Activated CD8-positive, alpha-beta memory T cell treated with anti-CD3 and anti-CD28 coated beads, Interleukin-2, amount 10 ng/mL, durations not matched to agents 7 days and 5 days (primary cell): ENCODE results near the gene GRIN1. TPM values are rescaled to one million over a fixed set of nuclear protein-coding genes. Genes with fewer than 3 reads are reported as not detected.

Experiments used
- ATAC-seq: fragments of 150-1000 bp; cut with Tn5 transposase; one replicate; pipeline ENCODE4 v1.10.0; 2021; ENCODE audit warnings: moderate library complexity
- CTCF ChIA-PET: fragments of 350-600 bp; sonication (Branson Sonifier 250); formaldehyde crosslinking; loops from one replicate; lab custom pipeline; 2021; ENCODE audit warnings: antibody characterized with exemption; lab: Charles Lee
- DNase-seq: peaks from one replicate; pipeline ENCODE4 v3.0.0-alpha.2; 2020
- H3K27ac Mint-ChIP-seq: one replicate; pipeline ENCODE4 v1.8.0; 2021; ENCODE audit warnings: mild to moderate bottlenecking, mixed read lengths
- H3K27me3 Mint-ChIP-seq: one replicate; pipeline ENCODE4 v1.8.0; 2021; ENCODE audit warnings: mixed read lengths
- H3K36me3 Mint-ChIP-seq: one replicate; pipeline ENCODE4 v1.8.0; 2021; ENCODE audit warnings: mild to moderate bottlenecking, mixed read lengths
- H3K4me1 Mint-ChIP-seq: one replicate; pipeline ENCODE4 v1.8.0; 2021; ENCODE audit warnings: mixed read lengths
- H3K4me3 Mint-ChIP-seq: one replicate; pipeline ENCODE4 v1.8.0; 2021; ENCODE audit warnings: mild to moderate bottlenecking, moderate library complexity, mixed read lengths
- H3K9me3 Mint-ChIP-seq: one replicate; pipeline ENCODE4 v1.8.0; 2022; ENCODE audit warnings: low read depth, mixed read lengths
- total RNA-seq, 2 experiments: library from RNA; stranded (reverse); gene quantifications; one replicate each; pipeline ENCODE4 v1.2.3, GENCODE V29; 2021

Gene GRIN1
- total RNA-seq, 2 experiments from 2014 or later: not detected

DNA sequence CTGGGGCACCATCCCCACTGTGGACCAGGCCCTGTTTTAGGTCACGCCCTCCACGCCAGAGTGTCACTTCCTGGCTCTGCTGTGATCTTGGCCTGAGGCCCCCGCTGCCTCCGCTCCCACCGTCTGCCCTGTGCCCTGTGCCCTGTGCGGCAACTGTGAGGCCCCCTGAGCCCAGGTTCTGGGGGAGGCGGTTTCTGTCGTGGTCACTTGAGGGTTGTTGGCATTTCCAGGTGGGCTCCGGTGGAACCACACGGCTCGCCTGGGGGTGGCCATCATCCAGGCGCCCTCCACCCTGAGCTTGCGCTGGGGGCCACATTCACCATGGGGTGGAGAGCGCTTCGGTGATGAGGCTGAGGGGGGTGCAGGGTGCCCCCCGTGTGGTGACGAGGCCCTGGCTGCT, 31.0 kb upstream of the GRIN1 start:
- H3K9me3 Mint-ChIP-seq: peaks cover 5% of the 10 kb centered on the region
- peaks cover 2% of the 10 kb centered on the region for H3K4me1 Mint-ChIP-seq
- H3K36me3 Mint-ChIP-seq: peaks cover 12% of the 10 kb centered on the region
- CTCF ChIA-PET: interaction anchor here (1.1 to 2.4 kb wide), 5 partner anchors 12 to 127 kb away, joined by 3 to 9 read pairs (median 5); partner anchors contain the start of gene SAPCD2
- ATAC-seq (no peak), DNase-seq (no peak)
- H3K27ac Mint-ChIP-seq: no peak overlapping the region
- H3K4me3 Mint-ChIP-seq: no peak overlapping the region
- H3K27me3 Mint-ChIP-seq: no peaks in the 10 kb centered on the region

GRCh38 chr9:137108608-137109249, 30.2 kb upstream of the GRIN1 start:
- no peaks in the 10 kb centered on the region for H3K27me3 Mint-ChIP-seq
- ATAC-seq: no peak
- no peak for DNase-seq
- H3K36me3 Mint-ChIP-seq: peaks cover 12% of the 10 kb centered on the region
- H3K9me3 Mint-ChIP-seq: peaks cover 4% of the 10 kb centered on the region
- CTCF ChIA-PET: interaction anchor here (1.1 to 1.6 kb wide), 2 partner anchors 41 to 126 kb away, joined by 3 to 4 read pairs; no protein-coding TSS in a partner anchor
- H3K27ac Mint-ChIP-seq: no peak overlapping the region
- no peak overlapping the region for H3K4me3 Mint-ChIP-seq
- peaks cover 7% of the 10 kb centered on the region for H3K4me1 Mint-ChIP-seq

DNA sequence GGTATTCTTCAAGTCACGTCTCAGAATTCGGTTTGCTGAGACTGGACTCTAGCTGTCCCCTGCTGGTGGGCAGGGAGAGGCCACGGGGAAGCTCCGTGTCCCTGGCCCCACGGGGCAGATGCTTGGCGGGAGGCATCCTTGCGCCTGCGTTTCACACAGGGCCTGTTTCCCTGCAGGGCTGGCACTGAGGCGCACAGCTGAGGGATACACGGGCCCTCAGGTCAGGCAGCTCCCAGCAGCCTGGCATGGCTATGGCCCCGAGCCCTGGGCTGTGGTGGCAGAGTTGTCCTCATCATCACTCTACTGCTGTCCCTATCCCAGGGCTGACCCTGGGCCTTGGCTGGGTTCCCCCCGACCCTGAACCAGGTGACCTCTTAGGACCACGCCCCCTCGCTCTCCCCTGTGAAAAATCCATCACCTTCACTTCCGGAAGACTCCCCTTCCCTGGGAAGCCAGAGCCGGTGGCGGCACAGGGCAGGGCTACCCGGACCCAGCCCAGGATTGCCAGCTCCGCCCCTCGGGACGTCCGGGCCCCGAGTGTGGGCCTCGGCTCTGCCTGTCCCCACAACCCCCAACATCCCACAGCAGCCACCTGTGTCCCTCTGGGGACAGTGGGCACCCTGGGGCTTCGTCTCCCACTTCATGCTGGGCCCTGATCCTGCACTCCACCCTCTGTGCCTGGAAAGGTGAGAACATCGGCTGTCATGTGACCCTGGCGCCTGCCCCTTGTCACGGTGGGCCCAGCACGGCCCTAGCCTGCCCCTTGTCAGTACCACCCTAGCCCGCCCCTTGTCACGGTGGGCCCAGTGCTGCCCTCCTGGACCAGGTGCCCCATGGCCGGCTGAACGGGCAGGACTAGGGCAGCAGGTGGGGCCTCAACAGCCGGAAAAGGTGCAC, 29.5 kb upstream of the GRIN1 start:
- peaks cover 7% of the 10 kb centered on the region for H3K4me1 Mint-ChIP-seq
- no peaks in the 10 kb centered on the region for H3K27me3 Mint-ChIP-seq
- DNase-seq: no peak
- ATAC-seq: no peak
- no peaks in the 10 kb centered on the region for H3K9me3 Mint-ChIP-seq
- no peak overlapping the region for H3K4me3 Mint-ChIP-seq
- CTCF ChIA-PET: interaction anchor here (1.1 kb wide), 1 partner anchor 42 kb away, joined by 3 read pairs; no protein-coding TSS in a partner anchor
- H3K27ac Mint-ChIP-seq: no peak overlapping the region
- H3K36me3 Mint-ChIP-seq: peaks cover 12% of the 10 kb centered on the region

DNA sequence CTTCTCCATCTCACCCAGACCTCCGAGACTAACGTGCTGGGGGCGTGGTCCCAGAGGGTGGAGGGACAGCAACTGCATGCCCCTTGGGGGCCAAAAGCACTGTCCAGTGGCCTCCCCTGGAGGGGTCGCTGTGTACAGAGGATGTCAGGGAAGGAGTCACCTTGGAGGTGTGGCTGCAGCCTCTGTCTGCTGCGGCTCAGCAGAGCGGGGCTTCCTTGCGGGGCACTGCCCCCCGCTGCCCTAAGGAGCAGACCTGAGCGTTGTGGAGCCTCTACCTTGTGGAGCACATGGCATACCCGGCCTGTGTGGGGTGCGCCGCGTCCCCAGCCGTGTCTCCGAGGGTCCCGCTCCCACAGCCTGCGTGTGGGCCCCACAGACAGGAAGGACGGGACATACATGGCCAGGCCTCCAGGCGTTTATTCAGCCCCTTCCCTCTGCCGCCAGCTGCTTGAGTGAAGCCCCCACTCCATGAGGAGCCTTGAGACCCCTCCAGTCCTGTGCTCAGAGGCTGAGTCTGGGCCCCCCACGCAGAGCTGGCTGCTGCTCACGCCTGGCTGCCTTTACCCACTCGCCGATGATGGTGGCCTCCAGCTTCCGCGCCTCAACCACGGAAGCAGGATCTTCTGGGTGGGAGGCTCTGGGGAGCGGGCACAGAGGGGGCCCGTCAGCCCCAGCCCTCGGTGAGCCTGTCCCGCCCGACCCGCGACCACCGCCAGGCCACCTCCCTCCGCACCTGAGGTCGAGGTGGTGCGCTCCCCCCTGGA, 28.6 kb upstream of the GRIN1 start:
- no peak for DNase-seq
- Mint-ChIP-seq H3K27me3 (no peaks in the 10 kb centered on the region), H3K27ac (no peak overlapping the region), H3K4me3 (no peak overlapping the region), H3K36me3 (peaks cover 9% of the 10 kb centered on the region), H3K4me1 (peaks cover 7% of the 10 kb centered on the region), H3K9me3 (no peaks in the 10 kb centered on the region)
- CTCF ChIA-PET: no interaction called here
- ATAC-seq: no peak

DNA sequence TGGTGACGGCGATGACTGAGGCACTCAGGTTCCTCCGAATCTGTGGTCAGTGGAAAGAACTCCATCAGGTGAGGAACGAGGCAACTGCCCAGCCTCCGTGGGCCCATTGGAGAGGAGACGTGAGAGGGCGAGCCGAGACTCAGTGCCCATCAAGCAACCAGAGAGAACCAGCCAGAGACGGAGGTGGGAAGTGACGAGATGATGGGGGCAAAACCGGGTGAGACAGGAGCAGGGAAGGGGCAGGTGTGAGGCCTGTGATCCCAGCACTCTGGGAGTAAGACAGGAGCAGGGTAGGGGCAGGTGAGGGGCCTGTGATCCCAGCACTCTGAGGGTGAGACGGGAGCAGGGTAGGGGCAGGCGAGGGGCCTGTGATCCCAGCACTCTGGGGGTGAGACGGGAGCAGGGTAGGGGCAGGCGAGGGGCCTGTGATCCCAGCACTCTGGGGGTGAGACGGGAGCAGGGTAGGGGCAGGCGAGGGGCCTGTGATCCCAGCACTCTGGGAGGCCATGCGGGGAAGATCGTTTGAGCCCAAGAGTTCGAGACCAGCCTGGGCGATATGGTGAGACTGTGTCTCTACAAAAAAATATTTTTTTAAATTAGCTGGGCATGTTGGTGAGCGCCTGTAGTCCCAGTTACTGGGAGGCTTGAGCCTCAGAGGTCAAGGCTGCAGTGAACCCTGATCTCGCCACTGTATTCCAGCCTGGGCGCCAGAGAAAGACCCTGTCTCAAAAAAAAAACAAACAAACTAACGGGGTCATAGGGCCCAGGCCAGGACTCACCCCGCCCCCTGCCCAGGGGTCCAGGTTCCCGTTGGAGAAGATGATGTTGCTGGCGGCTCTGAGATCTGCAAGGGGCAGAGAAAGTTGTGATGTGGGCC, 27.8 kb upstream of the GRIN1 start:
- Mint-ChIP-seq H3K9me3 (no peaks in the 10 kb centered on the region), H3K4me1 (peaks cover 7% of the 10 kb centered on the region), H3K27me3 (no peaks in the 10 kb centered on the region), H3K4me3 (no peak overlapping the region), H3K36me3 (peaks cover 5% of the 10 kb centered on the region), H3K27ac (no peak overlapping the region)
- ATAC-seq (no peak), DNase-seq (no peak)
- CTCF ChIA-PET: interaction anchor here (0.7 to 2.1 kb wide), 3 partner anchors 44 to 125 kb away, joined by 3 to 7 read pairs (median 5); partner anchors contain the start of gene RNF224

DNA sequence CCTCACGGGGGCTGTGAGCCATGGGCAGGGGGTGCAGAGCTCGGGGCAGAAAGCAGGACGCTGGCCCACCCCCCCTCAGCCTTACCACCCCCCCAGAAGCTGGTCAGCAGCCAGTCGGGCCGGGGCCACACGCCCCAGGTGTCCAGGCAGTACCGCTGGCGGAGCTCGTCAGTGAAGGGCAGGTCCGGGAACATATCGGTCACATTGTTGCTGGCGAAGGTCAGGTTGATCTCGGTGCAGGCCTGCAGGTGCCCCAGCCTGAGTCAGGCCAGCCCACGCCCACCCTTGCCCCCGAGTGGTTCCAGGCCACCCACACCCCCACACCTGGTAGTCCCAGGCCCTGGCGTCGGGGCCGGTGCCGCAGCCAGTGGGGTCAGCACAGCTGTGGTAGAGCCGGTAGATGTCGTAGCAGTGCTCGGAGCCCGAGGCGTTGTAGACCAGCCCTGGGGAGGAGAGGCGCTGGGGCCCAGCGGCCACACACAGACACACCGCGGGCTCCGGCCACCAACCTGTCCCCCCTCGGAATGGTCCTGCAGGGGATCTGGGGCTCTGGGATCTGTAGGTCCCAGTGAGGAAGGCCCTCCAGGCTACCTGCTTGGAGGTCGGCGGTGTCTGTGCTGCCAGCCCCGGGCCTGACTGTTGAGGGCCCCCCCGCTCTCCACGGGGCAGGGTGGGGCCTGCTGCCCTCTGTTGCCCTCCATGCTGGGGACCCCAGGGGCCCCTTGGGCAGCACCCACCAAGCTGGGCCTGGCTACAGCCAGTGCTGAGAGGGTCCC, 27.0 kb upstream of the GRIN1 start:
- Mint-ChIP-seq H3K4me3 (no peak overlapping the region), H3K27me3 (no peaks in the 10 kb centered on the region), H3K36me3 (peaks cover 5% of the 10 kb centered on the region), H3K4me1 (peaks cover 7% of the 10 kb centered on the region), H3K9me3 (no peaks in the 10 kb centered on the region), H3K27ac (no peak overlapping the region)
- no peak for DNase-seq
- CTCF ChIA-PET: interaction anchor here (0.6 to 2.1 kb wide), 4 partner anchors 43 to 125 kb away, joined by 3 to 7 read pairs (median 4); partner anchors contain the start of gene RNF224
- ATAC-seq: no peak

DNA sequence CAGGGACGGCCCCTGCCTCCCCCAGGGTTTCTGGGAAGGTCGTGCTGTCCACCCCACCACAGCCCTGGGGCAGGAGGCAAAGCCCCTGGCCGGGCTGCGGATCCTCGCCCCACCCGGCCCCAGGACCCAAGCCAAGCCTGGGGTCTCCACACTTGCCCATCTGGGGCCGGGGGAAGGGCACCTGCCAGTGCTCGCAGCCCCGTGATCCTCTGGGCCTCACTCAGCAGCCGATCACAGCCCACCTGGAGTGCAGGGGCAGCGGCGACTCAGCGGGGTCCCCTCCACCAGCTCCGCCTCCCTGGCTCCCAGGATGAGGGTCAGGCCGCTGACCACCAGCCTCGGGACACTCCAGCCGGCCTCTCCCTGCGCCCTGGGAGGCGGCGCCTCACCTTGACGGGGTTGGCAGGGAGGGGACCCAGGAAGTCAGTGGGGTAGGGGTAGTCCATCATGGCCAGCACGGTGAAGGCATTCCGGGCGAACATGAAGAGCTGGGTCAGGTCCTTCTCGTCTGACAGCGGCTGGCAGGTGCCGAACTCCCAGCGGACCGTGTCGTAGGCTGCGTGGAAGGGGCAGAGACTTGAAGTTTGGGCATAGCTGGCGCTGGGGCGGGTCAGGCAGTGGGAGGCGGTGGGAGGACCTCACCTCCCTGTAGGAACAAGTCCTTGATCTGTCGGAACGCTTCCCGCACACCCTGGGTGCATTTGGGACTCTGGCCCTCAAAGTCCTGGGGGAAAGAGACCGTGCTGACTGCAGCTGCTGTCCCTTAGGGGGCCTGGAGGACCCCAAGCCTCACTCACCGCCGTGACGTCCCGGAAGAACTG, 26.2 kb upstream of the GRIN1 start:
- peak overlapping the region; percentile 66 for H3K4me3 Mint-ChIP-seq
- peaks cover 5% of the 10 kb centered on the region for H3K36me3 Mint-ChIP-seq
- H3K27ac Mint-ChIP-seq: no peak overlapping the region
- H3K9me3 Mint-ChIP-seq: no peaks in the 10 kb centered on the region
- H3K27me3 Mint-ChIP-seq: no peaks in the 10 kb centered on the region
- peaks cover 7% of the 10 kb centered on the region for H3K4me1 Mint-ChIP-seq
- DNase-seq (no peak), ATAC-seq (no peak)
- CTCF ChIA-PET: interaction anchor here (0.6 to 3.2 kb wide), 8 partner anchors 16 to 384 kb away, joined by 3 to 23 read pairs (median 6); partner anchors contain the start of genes RNF224 and TOR4A

- Mint-ChIP-seq H3K27me3 (no peaks in the 10 kb centered on the region), H3K4me3 (peak overlapping the region; percentile 66), H3K27ac (peak overlapping the region; percentile 52), H3K36me3 (peaks cover 5% of the 10 kb centered on the region), H3K4me1 (peaks cover 7% of the 10 kb centered on the region), H3K9me3 (no peaks in the 10 kb centered on the region)
- CTCF ChIA-PET: interaction anchor here (0.7 to 3.2 kb wide), 9 partner anchors 17 to 385 kb away, joined by 3 to 23 read pairs (median 6); partner anchors contain the start of genes MAN1B1, RNF224 and TOR4A
- ATAC-seq: peak; percentile 53
- peak; percentile 59 for DNase-seq
These were observed 25.4 kb upstream of the GRIN1 start for GRCh38 chr9:137113385-137114159.

- ATAC-seq (peak; percentile 24), DNase-seq (no peak)
- H3K36me3 Mint-ChIP-seq: peaks cover 2% of the 10 kb centered on the region
- no peak overlapping the region for H3K27ac Mint-ChIP-seq
- CTCF ChIA-PET: interaction anchor here (0.7 to 10.6 kb wide), 13 partner anchors 13 to 385 kb away, joined by 3 to 91 read pairs (median 5); partner anchors contain the start of genes MAN1B1, RNF224 and TOR4A
- H3K4me3 Mint-ChIP-seq: peak overlapping the region; percentile 66
- no peaks in the 10 kb centered on the region for H3K27me3 Mint-ChIP-seq
- H3K9me3 Mint-ChIP-seq: no peaks in the 10 kb centered on the region
- peaks cover 7% of the 10 kb centered on the region for H3K4me1 Mint-ChIP-seq
These were observed 24.7 kb upstream of the GRIN1 start for GRCh38 chr9:137114220-137114612.

- CTCF ChIA-PET: interaction anchor here (0.8 to 10.6 kb wide), 14 partner anchors 12 to 122 kb away, joined by 3 to 91 read pairs (median 4); partner anchors contain the start of genes CYSRT1, MAN1B1, RNF224 and SAPCD2
- ATAC-seq (peak; percentile 96), DNase-seq (peak; percentile 85)
- no peaks in the 10 kb centered on the region for H3K27me3 Mint-ChIP-seq
- H3K4me3 Mint-ChIP-seq: peak within 1 kb of the TSS; percentile 66
- no peaks in the 10 kb centered on the region for H3K9me3 Mint-ChIP-seq
- peaks cover 2% of the 10 kb centered on the region for H3K36me3 Mint-ChIP-seq
- peaks cover 10% of the 10 kb centered on the region for H3K4me1 Mint-ChIP-seq
- peak within 1 kb of the TSS; percentile 52 for H3K27ac Mint-ChIP-seq
These were observed 24.2 kb upstream of the GRIN1 start, which contains the start of gene DPP7 for GRCh38 chr9:137114613-137115393. Gene DPP7 (minus strand): TSS chr9:137114733. CDS start chr9:137114713, 20 bp downstream.
